Tibial nerve (tissue), 3 donors: Measurements from ENCODE around the gene ASMTL.

Source experiments
- POLR2A ChIP-seq, 2 donors: fragments of 450-650 bp; IDR thresholded peaks; one replicate each; pipeline ENCODE4 v1.6.1; 2017; ENCODE audit warnings: antibody characterized with exemption in 2 of 2, mild to moderate bottlenecking in 2 of 2, moderate library complexity in 2 of 2
- TF ChIP-seq, protein P1 (sequence below), 5 experiments: fragments of 200-600 bp in 3 of 5; fragments of 450-650 bp in 2 of 5; sonication (generic) in 3 of 5; IDR thresholded peaks; one replicate each; pipeline ENCODE4 v1.5.1; 2016 to 2019; ENCODE audit warnings: antibody characterized with exemption in 5 of 5, mild to moderate bottlenecking in 3 of 5, moderate library complexity in 2 of 5

DNA sequence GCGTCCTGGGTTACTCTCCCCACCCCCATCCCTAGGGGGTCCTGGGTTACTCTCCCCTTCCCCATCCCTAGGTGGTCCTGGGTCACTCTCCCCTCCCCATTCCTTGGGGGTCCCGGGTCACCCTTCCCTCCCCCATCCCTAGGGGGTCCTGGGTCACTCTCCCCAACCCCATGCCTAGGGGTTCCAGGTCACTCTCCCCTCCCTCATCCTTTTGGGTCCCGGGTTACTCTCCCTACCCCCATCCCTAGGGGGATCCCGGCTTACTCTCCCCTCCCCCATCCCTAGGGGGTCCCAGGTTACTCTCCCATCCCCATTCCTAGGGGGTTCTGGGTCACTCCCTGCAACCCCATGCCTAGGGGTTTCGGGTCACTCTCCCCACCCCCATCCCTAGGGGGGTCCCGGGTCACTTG, 1.5 kb downstream of the ASMTL start:
- TF ChIP-seq, protein P1, sequence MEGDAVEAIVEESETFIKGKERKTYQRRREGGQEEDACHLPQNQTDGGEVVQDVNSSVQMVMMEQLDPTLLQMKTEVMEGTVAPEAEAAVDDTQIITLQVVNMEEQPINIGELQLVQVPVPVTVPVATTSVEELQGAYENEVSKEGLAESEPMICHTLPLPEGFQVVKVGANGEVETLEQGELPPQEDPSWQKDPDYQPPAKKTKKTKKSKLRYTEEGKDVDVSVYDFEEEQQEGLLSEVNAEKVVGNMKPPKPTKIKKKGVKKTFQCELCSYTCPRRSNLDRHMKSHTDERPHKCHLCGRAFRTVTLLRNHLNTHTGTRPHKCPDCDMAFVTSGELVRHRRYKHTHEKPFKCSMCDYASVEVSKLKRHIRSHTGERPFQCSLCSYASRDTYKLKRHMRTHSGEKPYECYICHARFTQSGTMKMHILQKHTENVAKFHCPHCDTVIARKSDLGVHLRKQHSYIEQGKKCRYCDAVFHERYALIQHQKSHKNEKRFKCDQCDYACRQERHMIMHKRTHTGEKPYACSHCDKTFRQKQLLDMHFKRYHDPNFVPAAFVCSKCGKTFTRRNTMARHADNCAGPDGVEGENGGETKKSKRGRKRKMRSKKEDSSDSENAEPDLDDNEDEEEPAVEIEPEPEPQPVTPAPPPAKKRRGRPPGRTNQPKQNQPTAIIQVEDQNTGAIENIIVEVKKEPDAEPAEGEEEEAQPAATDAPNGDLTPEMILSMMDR (IDR thresholded peaks at IDR 0.05): no peak
- no peak for TF ChIP-seq POLR2A (IDR thresholded peaks at IDR 0.05)
